HL-60 (cell line): ENCODE measurements around the gene IL1RAPL1.

Source experiments
- GABPA ChIP-seq: IDR thresholded peaks from 2 replicates; pipeline ENCODE4 v1.6.1; 2012; ENCODE audit warnings: low read depth
- TF ChIP-seq, protein P1 (sequence below): IDR thresholded peaks from one replicate; pipeline ENCODE4 v1.5.1; 2011; ENCODE audit warnings: low read length, control low read depth, inconsistent platforms; ENCODE audit not compliant: insufficient read depth

DNA sequence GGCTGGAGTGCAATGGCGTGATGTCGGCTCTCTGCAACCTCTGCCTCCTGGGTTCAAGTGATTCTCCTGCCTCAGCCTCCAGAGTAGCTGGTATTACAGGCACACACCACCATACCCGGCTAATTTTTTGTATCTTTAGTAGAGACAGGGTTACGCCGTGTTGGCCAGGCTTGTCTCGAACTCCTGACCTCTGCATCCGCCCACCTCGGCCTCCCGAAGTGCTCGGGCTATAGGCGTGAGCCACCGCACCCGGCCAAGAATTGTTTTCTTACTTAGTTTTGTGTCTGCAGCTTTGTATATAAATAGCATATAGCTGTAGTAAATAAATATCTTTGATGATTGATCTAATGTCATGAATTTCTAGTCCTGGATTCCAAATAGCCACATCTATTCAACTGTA lies 81.1 kb downstream of the IL1RAPL1 start:
- TF ChIP-seq GABPA: no peak
- TF ChIP-seq, protein P1, sequence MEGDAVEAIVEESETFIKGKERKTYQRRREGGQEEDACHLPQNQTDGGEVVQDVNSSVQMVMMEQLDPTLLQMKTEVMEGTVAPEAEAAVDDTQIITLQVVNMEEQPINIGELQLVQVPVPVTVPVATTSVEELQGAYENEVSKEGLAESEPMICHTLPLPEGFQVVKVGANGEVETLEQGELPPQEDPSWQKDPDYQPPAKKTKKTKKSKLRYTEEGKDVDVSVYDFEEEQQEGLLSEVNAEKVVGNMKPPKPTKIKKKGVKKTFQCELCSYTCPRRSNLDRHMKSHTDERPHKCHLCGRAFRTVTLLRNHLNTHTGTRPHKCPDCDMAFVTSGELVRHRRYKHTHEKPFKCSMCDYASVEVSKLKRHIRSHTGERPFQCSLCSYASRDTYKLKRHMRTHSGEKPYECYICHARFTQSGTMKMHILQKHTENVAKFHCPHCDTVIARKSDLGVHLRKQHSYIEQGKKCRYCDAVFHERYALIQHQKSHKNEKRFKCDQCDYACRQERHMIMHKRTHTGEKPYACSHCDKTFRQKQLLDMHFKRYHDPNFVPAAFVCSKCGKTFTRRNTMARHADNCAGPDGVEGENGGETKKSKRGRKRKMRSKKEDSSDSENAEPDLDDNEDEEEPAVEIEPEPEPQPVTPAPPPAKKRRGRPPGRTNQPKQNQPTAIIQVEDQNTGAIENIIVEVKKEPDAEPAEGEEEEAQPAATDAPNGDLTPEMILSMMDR: no peak
